PC-9 (cell line): ENCODE results near the gene ULK3.

Experiments used
- EZH2 ChIP-seq: fragments of 200-600 bp; sonication (generic); IDR thresholded peaks from 2 replicates; pipeline ENCODE4 v1.8.0; 2017; ENCODE audit warnings: antibody characterized with exemption, low read depth
- TF ChIP-seq, protein P1 (sequence below): fragments of 200-600 bp; sonication (generic); conservative IDR thresholded peaks from 2 replicates; pipeline ENCODE4 v1.6.1; 2017; ENCODE audit warnings: mixed run types, antibody characterized with exemption, mild to moderate bottlenecking, moderate library complexity

DNA sequence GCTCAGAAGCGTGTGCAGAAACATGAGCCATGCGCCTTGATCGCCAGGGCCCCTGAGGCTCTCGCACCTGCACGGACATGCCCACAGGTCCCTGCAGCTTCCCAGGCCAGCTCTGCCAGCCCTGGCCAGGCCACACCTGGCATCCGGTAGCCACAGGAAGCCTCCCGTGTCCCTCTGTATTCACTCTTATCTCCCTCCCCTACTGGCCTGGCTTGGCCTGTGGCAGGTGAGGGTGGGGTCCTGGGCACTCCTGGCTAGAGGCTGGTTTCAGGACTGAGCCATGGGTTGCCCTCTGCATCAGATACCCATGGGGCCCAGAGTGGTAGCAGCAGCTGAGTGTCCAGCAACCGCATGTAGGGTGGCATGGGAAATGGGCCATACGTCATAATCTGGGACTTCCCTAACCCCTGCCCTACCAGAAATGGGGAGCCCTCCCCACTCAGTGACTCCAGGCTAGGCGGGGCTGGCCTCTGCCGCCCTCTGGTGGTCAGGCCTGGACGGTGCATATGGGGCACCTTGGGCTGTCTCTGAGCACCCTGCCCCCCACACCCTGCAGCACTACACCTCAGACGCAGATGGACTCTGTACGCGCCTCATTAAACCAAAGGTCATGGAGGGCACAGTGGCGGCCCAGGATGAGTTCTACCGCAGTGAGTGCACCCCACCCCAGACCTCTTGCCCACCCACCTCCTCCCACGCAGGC, 42.9 kb downstream of the ULK3 start:
- TF ChIP-seq, protein P1, sequence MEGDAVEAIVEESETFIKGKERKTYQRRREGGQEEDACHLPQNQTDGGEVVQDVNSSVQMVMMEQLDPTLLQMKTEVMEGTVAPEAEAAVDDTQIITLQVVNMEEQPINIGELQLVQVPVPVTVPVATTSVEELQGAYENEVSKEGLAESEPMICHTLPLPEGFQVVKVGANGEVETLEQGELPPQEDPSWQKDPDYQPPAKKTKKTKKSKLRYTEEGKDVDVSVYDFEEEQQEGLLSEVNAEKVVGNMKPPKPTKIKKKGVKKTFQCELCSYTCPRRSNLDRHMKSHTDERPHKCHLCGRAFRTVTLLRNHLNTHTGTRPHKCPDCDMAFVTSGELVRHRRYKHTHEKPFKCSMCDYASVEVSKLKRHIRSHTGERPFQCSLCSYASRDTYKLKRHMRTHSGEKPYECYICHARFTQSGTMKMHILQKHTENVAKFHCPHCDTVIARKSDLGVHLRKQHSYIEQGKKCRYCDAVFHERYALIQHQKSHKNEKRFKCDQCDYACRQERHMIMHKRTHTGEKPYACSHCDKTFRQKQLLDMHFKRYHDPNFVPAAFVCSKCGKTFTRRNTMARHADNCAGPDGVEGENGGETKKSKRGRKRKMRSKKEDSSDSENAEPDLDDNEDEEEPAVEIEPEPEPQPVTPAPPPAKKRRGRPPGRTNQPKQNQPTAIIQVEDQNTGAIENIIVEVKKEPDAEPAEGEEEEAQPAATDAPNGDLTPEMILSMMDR: peak; percentile 96
- TF ChIP-seq EZH2: no peak
